GM18507 (cell line): ENCODE measurements around the gene PSMD14.

Experiments used
- DNase-seq: peaks from one replicate; pipeline ENCODE4 v3.0.0; 2011; ENCODE audit warnings: low read depth; ENCODE audit not compliant: insufficient read length; ENCODE audit errors: extremely low spot score
- FAIRE-seq: peaks from 2 replicates; lab custom pipeline; 2011; peaks lifted over from hg19 to GRCh38; lab: Jason Lieb, UNC

PSMD14 gene

DNA sequence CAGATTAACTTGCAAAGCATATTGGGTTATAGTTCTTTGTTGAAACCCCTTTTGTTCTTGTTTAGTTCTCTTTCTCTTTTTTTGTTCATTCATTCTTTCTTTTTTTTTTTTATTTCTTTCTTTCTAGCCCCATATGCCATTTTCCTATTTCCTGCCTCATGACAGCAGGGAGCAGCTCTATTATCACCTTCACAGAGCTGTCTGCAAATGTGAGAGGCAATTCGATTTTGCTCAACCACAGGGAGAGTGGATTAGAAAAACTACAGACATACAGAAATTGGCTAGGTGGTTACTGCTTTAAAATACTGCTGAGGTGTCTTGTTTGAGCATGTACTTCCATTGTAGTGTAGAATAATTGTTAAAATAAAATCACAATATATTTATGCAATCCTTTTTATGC lies 63.6 kb downstream of the PSMD14 start:
- FAIRE-seq (no peak), DNase-seq (no peak)

DNA sequence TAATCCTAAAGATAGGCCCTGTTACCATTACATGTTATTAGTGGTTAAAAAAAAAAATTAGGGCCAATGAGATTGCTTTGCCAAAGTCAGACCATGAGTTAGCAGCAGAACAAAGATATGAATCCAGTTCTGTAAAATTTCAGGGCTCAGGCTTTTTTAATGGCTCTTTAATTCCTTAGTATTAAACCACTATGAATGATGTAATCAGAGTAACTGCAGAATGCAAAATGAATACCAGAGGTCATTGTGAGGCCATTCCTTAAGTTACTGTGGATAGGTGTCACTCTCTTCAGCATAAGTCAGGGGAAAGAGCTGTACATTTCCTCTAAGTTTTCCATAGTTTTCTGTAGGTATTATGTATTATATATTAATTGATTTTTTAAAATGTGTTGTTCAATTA lies 65.7 kb downstream of the PSMD14 start:
- DNase-seq, result no peak
- no peak for FAIRE-seq

DNA sequence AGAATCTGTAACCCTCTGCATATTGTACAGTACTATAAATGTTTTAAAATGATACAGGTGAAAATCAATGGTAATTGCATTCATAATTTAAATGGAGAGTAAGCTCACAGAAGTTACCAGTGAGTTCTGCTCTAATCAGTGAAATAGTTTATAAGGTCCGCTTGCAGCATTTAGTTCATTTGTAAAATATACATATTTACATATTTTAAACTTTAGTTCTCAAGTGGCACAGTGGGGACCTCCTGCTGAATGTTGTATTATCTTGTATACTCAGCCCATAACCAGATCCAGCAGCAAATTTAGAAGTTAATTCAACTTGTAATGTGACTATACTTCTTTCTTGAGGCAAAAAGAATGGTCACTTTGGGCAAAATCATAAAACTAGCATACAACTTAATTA lies 66.2 kb downstream of the PSMD14 start:
- no peak for FAIRE-seq

DNA sequence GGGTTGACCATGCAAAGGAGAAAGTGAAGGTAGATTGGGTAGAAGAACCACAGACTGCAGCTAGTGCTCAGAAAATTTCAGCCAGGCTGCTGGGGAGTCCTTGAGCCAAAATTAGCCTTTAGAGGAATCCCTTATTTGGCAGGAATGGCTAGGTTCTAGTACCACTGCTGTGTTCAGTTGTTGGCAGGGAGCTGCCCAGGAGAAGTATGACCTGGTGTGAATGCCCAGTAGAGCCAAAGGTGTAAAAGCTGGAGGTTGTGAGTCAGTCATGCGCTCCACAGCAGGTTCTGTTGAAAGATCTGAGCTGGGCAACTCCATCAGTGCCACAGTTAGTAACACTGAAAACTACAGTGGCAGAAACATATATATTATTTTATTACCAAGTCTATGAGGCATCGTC lies 71.5 kb downstream of the PSMD14 start:
- FAIRE-seq, result no peak
- no peak for DNase-seq

More for the DNA sequence above, 66.2 kb downstream of the PSMD14 start:
- no peak for DNase-seq

DNA sequence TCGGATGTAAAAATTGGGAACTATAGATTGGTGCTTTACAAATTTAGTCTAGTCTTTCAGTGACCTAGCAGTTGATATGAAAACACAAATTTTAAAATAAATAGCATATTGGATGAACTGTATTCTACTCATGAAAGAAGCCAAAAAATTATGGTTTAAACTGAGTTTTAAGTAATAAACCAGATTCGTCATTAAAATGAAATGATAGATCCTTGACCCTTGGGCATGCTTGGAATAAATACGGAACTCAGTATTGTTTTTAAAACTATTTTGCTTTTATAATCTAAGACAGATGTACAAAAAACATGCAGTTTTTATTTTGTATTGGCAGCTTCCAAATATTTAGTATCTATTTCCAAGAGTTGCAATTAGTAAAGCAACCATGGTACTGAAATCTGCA lies 73.3 kb downstream of the PSMD14 start:
- DNase-seq (no peak), FAIRE-seq (peak; percentile 9)

DNA sequence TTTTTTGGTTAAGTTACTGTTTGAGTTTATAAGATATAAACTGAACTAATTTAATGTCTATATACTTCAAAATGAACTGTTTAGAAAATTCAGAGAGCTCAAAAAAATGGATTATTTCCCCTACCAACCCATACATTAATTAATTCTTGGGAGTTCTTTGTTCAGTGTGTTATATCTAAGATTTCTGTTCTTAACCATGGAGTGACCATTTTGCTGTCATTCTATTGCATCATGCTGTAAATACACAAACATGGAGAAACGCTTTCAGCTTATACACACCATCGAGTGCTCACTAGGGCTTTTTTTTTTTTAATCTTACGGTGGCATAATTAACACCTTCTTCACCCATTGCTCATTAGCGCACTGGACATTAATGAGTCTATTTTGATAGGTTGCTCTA lies 74.5 kb downstream of the PSMD14 start:
- FAIRE-seq, result no peak
- no peak for DNase-seq

DNA sequence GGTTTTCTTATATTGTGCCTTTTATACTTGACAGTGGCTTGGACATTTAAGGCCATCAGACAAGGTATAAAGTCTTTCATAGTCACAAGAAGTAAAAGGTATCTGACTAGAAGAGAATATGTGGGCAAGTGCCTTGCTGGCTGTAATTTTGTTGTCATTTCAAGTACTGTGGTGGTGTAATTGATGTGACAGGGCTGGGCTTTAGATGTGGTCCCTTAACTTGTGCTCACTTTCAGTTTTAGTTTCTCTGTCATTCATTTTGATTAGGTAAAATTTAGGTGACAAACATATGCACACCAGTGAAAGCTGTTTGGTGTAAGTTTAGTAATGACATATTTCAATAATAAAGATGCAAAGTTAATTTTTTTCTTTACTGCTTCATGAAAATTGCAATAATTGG lies 76.6 kb downstream of the PSMD14 start:
- DNase-seq (no peak), FAIRE-seq (peak; percentile 83)

DNA sequence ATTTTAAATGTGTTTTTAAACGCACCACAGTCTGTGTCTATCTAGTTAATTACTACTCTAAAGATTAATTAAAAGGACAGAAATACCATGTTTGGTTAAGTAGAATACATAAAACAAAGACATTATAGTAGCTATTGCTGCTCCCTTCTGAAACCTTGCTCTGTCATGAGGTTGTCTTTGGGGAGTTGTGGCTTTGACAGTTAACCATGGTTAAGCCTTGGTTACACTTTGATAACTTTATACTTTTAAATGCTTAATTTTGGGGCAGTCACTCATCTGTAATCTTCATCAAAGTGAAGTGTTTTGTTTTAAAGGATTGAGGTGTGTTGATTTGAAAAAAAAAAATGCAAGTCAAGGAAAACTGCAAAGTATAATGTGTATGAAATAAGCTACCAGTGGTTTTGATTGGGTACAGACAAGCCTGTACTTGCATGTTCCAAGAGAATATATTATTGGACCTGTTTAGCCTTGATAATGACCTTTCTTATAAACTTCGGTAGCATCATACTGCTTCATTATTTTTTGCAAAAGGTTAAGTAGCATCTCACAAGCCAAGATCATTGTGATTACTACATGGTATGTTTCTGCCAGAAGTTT lies 78.1 kb downstream of the PSMD14 start:
- FAIRE-seq (peak; percentile 78), DNase-seq (no peak)

DNA sequence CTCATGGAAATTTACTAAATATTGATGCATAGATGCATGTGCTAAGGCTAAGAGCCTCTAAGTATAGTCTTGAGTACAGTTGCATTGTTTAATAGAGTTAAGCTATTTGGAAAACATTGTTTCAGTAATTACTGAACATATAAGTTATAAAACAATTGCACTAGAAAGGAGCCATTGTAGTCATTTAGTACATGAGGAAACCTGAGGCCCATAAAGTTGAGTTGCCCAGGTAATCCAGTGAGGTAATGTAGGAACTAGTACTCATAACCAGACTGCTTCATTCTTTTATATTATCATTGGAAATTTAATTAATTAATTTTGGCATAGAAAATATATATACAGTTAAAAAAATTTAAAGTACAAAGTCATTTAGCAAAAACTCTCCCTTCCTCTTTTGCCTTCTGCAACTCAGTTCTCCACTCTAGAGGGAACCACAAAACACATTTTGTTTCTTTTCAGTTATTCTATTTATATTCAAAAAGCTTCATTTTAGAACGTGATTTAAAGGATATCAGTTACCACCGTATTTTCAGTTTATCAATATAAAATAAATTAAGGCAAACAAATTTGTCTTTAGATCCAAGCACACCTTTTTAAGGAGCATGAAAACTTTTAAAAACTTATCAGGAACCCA lies 80.0 kb downstream of the PSMD14 start:
- peak; percentile 61 for FAIRE-seq
- no peak for DNase-seq

DNA sequence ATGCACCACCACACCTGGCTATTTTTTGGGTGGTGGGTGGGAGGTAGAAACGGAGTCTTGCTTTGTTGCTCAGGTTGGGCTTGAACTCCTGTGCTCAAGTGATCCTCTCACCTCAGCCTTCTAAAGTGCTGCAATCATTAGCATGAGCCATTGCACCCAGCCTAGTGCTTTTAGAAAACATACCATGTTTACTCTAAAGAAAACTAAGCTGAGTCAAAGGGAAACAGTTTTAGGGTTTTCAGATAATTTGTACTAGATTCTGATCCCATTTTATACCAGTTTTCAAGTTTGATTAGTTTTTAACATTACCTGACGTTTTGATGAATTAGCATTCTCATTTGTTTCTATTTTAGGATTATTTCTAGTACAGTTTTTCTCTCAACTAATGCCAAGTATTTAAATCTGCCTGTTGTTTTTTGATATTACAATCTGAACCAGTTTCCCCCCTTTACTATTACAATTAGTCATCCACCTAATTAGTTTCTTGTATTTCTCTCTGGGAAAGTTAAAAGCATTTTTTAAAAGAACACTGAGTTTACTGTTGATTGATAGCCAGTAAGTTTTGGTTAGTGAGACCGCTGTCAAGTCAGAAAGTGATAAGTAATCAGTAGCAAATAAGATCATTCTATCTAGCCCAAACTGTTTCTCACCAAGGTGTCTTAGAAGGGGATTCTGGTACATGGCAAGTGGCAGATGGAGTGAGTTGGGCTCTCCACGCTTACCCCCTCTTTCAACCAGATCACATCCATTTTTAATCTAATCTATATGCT lies 83.7 kb downstream of the PSMD14 start:
- no peak for FAIRE-seq
- DNase-seq, result no peak

DNA sequence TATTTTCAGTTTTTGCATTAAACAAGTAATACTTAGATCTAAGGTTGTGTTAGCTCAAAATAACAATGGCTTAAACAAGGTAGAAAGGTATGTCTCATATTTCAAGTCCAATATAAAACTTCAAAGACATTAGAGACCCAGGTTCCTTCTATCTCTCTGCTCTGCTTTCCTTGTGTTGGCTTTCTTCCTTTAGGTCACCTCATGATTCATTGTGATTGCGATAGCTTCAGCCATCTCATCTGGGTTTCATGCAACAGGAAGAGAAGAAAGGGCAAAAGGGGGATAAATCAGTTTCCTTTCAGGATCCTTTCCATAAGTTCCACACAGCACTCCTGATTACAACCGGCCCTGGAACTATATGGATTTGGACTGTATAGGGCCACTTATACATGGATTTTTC lies 91.9 kb downstream of the PSMD14 start:
- DNase-seq (no peak), FAIRE-seq (no peak)

DNA sequence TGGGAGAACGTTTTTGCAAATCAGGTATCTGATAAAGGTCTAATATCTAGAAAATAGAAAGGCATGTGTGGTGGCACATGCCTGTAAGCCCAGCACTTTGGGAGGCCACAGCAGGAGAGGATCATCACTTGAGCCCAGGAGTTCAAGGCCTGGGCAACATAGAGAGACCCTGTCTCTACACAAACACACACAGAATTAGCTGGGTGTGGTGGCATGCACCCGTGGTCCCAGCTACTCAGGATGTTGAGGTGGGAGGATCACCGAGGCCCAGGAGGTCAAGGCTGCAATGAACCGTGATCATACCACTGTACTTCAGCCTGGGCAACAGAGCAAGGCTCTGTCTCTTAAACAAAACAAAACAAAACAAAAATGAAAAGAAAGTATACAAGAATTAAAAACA lies 94.1 kb downstream of the PSMD14 start:
- DNase-seq (no peak), FAIRE-seq (no peak)

DNA sequence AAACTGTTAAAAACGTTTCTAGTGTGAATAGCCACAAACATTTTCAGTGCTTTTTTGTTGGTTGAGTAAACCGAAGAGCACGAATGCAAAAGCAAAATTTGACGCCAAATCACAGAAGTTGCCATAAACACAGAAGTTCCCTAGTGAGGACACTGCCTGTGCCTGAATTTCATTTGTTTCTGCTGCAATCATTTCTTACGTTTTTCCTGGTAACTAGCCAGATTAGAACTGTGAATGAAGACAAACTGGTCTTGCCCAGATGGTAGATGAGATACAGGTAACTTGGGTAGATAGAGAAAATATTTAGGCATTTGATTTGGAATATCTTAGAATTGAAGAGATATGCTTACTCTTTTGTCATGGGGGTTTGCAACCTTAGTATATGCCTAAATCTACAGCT lies 98.1 kb downstream of the PSMD14 start:
- DNase-seq (no peak), FAIRE-seq (no peak)

DNA sequence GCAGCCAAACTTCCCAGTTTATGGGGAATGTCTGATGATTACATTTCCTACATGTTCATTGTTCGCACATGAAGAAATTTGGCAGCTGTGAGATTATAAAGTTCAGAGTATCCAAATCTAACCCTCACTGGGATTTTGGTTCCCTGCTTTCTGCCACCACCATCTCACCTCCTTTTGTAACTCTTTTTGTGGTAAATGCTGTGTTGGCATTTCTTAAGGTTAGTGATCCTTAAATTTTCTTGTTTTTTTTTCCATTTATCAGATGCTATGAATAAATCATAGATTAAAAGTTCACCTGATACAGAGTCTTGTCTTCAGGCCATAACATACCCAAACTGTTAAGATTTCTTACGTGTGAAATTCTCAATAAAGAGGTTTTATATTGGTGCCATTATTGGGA lies 99.4 kb downstream of the PSMD14 start:
- FAIRE-seq (no peak), DNase-seq (no peak)

DNA sequence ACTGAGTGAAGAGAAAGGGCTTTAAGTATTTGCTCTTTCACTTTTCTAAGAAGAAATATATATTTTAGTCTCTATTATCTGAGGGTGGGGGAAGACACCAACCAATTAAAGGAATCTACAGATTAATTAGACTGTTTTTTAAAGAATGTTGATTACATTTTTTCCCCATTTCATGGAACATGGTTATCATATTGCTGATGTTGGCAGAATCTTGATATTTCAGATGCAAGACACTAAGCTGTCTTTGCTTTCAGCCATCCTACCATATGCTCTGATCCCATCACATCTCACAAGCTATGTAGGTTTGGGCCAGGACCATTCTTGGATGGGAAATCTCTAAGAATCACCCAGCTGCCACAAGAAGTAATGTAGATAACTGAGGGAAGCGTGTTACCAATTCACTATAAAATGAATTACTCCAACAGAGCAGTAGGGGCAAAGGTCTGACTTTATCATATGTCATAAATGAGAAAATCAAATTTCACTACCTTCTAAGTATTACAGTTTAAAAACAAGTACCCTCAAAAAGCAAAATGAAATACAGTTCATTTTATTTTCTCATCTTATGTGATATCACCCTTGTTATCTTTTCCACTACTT lies 101.2 kb downstream of the PSMD14 start:
- FAIRE-seq (no peak), DNase-seq (no peak)

DNA sequence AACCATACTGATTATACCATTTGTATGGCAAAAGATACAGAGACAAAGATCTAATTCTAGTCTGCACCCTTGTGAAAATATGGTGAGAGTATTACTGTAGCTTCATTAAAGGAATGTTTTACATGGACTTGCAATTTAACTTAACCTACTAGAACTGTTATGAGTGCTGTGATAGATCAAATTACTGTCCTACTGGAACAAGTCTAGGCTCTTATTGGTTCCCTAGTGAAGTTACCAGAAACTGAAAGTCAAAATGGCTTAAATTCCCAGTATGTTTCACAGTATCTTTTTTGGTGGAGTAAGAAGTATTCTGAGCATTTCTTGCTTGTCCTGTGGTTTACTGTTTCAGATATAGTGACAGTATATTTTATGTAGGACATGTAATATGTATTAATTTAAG lies 104.1 kb downstream of the PSMD14 start:
- FAIRE-seq (no peak), DNase-seq (no peak)

DNA sequence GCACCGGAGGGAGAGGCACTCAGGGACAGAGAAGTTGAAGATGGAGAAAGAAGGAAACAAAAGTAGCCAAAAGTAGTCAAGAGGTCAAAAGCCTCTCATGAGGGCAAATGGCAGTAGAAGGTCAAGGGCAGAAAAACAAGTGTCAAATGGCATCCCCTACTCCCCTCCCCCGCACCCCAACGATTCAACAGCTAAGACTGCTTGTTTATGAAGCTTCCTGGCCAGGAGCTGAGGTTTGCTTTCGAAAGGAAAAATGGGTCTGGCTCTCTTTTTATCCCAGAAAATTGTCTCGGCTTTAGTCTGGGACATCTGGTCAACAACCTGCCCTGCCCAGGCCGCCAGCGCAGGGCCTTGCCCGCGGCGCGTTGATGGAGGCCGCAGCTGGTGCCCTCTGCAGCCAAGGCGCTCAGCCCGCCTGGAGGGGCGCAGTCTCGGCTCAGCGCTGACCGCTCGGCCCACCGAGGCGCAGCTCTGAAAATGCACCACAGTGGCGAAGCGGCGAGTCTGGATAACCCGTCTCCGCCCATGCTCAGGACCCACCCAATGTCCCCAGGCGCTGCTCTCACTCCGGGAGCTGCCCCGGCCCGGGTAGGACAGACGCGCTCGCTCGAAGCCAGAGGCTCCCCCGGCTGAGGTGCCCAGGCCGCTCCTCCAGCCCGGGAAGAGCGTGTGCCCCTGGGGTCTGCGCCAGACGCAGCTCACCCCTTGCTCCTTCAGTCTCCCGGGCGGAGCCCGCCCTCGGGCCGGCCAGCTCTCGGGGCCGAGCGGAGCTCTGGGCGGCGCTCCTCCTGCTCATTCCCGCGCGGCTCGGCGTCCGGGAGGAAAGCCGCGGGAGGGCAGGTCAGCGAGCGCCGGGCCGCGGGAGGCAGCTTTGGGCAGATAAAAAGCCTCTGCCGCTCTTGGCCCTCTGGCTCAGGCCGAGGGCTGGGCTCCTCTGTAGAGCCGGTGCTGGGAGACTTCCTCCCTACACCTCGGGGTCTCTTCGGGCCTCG lies 106.1 kb downstream of the PSMD14 start:
- DNase-seq (no peak), FAIRE-seq (no peak)

DNA sequence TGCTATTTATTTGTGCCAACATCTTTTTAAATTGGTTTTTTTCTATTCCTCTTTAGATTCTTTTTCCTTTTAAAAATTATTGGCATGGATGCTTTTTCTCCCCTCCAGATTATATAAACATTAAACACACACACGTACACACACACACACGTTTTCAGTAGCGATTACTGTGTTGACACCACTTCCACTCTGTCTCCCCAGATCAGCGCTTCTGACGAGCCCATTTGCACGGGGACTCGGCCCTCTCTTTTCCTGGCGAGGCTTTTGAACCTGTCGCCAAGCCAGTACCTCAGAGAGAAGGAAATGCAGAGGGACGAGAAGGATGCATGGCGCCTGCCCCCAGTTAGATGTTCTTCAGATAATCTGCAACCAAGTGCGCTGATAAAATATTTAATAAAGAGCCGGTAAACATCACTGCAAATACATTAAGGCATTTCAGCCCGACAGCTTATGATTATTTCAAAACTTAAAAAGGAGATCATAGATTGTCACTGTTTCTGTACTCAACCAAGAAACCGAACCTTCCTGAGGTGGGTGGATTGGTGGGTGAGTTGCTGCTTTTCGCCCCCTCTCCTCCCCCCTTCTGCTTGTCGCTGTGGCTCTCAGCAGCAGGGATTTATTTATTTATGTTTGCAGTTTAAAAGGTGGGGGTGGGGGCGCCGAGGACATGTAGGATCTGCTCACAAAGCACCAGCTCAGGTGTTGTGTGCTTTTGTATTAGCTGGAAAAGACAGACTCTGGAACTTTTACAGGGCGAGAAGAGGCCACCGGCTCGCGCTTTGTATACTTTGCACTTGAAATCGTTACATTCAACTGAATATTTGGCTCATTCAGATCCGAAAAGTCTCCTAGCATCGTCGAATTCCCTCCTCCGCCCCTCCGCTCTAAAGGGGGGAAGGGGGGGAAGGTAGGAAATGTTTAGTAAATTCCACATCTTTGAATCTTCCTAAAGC lies 107.1 kb downstream of the PSMD14 start:
- no peak for FAIRE-seq

More for the DNA sequence above, 107.1 kb downstream of the PSMD14 start:
- no peak for DNase-seq
